IgD-negative memory B cell (primary cell): ENCODE data around the gene CD247. TPM values are rescaled to one million over a fixed set of nuclear protein-coding genes. Genes with fewer than 3 reads are reported as not detected.
A peak's percentile ranks its signal among the peaks of the same experiment; 100 is the strongest.

Experiments used
- H3K27ac Mint-ChIP-seq, 3 donors: one replicate each; pipeline ENCODE4 v1.8.0; 2020 to 2022; ENCODE audit warnings: mild to moderate bottlenecking in 3 of 3, mixed read lengths in 3 of 3, moderate library complexity in 1 of 3
- H3K27me3 Mint-ChIP-seq: one replicate; pipeline ENCODE4 v1.8.0; 2021; ENCODE audit warnings: mixed read lengths
- H3K36me3 Mint-ChIP-seq: one replicate; pipeline ENCODE4 v1.8.0; 2020; ENCODE audit warnings: mild to moderate bottlenecking, mixed read lengths
- H3K4me1 Mint-ChIP-seq, 3 donors: one replicate each; pipeline ENCODE4 v1.8.0; 2020 to 2022; ENCODE audit warnings: mixed read lengths in 3 of 3, mild to moderate bottlenecking in 1 of 3
- H3K4me3 Mint-ChIP-seq, 4 donors: one replicate each; pipeline ENCODE4 v1.8.0; 2020 to 2022; ENCODE audit warnings: mild to moderate bottlenecking in 4 of 4, mixed read lengths in 4 of 4, moderate library complexity in 3 of 4
- H3K9me3 Mint-ChIP-seq, 3 donors: one replicate each; pipeline ENCODE4 v1.8.0; 2020 to 2021; ENCODE audit warnings: mixed read lengths in 3 of 3, mild to moderate bottlenecking in 1 of 3
- polyA plus RNA-seq: library from polyadenylated mRNA; unstranded; fragments of 300-500 nt; fragmentation: Illumina TruSeq; gene quantifications from one replicate; pipeline ENCODE4 v1.2.3, GENCODE V29; 2021

CD247 gene
- polyA plus RNA-seq, 1 donor from 2014 or later = 63.3 TPM

- no peak overlapping the region for H3K4me3 Mint-ChIP-seq
- no peaks in the 10 kb centered on the region for H3K36me3 Mint-ChIP-seq
- peaks cover 3% of the 10 kb centered on the region for H3K27me3 Mint-ChIP-seq
- H3K4me1 Mint-ChIP-seq = no peaks in the 10 kb centered on the region
- H3K27ac Mint-ChIP-seq = no peak overlapping the region
- H3K9me3 Mint-ChIP-seq = peaks cover 0 to 14% (median 2%) of the 10 kb centered on the region in 3 donors
Observed at GRCh38 chr1:167528057-167528728, 9.9 kb upstream of the CD247 start.

DNA sequence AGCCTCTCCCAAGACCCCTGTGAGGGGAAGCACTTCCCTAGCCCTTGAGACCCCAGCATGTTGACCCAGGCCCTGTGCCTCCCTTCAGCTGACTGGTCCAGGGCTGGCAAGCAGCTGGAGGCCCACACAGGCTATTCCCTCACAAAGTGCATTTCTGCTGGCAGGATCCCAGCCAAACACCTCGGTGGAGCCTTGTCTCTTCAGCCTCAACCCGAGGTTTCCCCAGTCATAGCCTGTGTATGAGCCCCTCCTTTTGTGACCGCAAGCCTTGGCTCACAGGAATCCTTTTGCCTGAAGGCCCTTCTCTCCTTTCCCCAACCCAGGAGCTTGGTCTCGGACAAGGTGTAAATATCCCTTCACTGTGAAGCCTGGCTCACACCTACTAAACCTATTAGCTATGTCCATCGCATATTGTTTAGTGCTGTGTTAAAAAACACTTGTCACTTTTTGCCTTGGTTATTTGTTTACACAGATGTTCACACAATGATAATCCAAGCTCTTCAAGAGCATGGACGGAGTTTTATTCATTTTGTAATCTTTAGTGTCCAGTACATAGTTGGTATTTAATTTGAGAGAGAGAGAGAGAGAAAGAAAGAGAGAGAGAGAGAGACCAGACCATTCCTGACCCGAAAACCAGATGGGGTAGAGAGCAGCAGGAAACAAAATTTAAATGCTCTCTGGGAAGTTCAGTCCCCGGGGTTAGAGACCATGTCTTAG, 8.5 kb upstream of the CD247 start:
- Mint-ChIP-seq H3K27me3 (peaks cover 6% of the 10 kb centered on the region), H3K4me1 (no peaks in the 10 kb centered on the region), H3K27ac (peak overlapping the region in 1 of 3 donors; percentile 17), H3K4me3 (no peak overlapping the region), H3K36me3 (no peaks in the 10 kb centered on the region), H3K9me3 (peaks cover 0 to 19% (median 4%) of the 10 kb centered on the region in 3 donors)

DNA sequence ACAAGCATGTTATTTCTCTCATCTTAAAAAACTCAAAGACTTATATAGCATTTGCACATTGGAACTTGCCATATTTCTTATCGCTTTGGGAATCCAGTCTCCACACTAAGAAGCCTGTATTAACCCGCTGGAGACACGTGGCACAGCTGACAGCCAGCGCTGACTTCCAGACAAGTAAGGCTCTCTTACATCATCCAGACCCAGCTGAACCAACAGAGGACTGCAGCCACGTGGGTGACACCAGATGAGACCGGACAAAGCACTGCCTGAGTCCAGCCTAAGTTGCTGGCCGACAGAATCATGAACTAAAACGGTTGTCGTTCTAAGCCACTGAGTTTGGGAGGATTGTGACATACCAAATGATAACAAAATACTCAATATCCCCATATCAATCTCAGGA, 6.3 kb upstream of the CD247 start:
- peaks cover 0 to 22% (median 4%) of the 10 kb centered on the region in 3 donors for H3K9me3 Mint-ChIP-seq
- no peaks in the 10 kb centered on the region for H3K4me1 Mint-ChIP-seq
- peaks cover 7% of the 10 kb centered on the region for H3K27me3 Mint-ChIP-seq
- H3K27ac Mint-ChIP-seq = no peak overlapping the region
- no peaks in the 10 kb centered on the region for H3K36me3 Mint-ChIP-seq
- H3K4me3 Mint-ChIP-seq = no peak overlapping the region

- H3K36me3 Mint-ChIP-seq = peaks cover 2% of the 10 kb centered on the region
Observed at GRCh38 chr1:167522246-167522645, 3.9 kb upstream of the CD247 start.

GRCh38 chr1:167520711-167521206, 2.4 kb upstream of the CD247 start:
- Mint-ChIP-seq H3K4me1 (no peaks in the 10 kb centered on the region), H3K4me3 (no peak overlapping the region), H3K27me3 (peaks cover 7% of the 10 kb centered on the region), H3K9me3 (peaks cover 0 to 22% (median 4%) of the 10 kb centered on the region in 3 donors), H3K36me3 (peaks cover 4% of the 10 kb centered on the region), H3K27ac (no peak overlapping the region)

More at GRCh38 chr1:167522246-167522645, 3.9 kb upstream of the CD247 start:
- H3K9me3 Mint-ChIP-seq = peaks cover 0 to 22% (median 4%) of the 10 kb centered on the region in 3 donors
- no peak overlapping the region for H3K27ac Mint-ChIP-seq
- peaks cover 7% of the 10 kb centered on the region for H3K27me3 Mint-ChIP-seq
- H3K4me3 Mint-ChIP-seq = no peak overlapping the region
- H3K4me1 Mint-ChIP-seq = no peaks in the 10 kb centered on the region

DNA sequence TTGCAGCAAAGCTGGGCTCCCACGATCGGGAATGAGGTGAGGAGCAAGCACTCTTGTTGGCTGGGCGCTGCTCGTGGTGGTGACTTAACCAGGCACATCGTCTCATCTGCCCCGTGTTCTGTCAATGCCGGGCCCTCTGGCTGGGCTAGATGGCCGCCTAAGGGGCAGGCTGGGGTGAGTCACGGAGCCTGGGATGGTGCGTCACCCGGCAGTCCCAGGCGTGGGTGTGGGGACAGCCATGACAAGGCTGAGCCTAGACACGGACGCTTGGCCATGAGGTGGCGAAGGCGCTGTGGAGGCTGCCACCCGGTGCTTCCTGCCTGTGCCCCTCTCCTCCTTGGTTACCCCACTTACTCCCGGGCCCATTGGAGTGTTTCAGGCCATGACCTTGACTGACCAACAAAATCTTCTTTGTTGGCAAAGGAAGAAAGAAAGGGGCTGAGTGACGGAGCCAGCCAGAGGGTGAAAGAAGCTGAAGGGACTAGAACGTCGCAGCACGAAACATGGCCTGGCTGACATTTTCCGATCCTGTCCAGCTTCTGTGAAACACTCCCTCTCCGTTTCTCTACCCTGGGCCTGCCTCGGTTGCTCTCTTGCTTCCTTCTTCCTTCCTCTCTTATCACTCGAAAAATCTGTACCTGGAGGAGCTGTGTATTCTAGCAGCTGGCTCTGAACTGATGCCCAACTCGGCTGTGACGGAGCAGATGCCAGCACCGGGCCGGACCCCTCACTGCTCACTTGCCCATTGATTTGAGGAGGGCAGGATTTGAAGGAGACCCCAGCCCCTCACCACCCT, 596 bp downstream of the CD247 start:
- no peaks in the 10 kb centered on the region for H3K4me1 Mint-ChIP-seq
- peak overlapping the region in 2 of 4 donors; percentile 79 to 88 for H3K4me3 Mint-ChIP-seq
- H3K36me3 Mint-ChIP-seq = peaks cover 4% of the 10 kb centered on the region
- peaks cover 7% of the 10 kb centered on the region for H3K27me3 Mint-ChIP-seq
- peaks cover 0 to 5% (median 2%) of the 10 kb centered on the region in 3 donors for H3K9me3 Mint-ChIP-seq
- peak overlapping the region in 2 of 3 donors; percentile 60 to 78 for H3K27ac Mint-ChIP-seq

DNA sequence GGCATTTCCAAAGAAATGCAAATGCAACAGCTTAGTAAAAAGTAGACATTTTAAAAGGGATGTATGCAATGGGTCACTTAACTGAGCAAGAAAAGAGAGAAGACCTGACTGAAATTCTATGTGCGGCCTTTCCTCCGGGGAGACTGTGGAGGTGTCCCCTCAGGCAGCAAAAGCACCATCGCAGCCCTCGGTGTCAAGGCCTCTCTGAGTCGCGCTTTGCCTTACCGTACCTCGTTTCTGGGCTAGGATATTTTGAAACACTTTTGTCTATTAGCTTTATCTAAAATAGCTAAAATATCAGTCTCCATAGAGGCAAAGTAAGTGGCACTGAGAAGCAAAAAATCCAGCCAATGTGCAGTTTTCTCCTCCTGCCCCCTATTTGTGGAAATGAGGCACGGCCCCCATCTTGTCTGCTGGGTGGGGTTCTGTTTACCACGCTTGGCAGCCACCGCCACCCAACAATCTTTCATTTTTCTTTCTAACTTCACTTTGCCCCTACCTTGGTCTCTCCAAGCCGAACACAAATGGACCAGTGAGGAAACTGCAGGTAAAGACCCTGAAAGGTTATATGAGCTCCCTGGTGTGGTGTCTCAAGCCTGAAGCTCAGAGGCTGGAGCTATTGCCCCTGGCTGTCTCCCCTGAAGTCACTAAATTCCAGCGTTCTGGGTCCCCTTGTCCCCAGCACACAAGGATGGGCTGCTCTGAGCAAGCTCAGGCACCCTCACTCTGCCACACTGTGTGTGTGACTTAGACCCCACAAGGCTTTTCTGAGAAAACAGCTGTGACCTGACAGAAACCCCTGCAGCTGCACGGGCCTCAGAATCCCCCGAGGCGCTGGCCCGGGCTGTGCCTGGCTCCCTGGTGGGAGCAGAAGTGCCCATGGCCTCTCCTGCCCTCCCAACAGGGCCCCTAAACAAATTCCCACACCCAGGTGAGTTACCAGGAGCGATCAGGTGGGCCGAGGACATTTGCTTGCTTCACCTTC, 1.6 kb downstream of the CD247 start:
- peaks cover 4% of the 10 kb centered on the region for H3K27me3 Mint-ChIP-seq
- no peaks in the 10 kb centered on the region for H3K4me1 Mint-ChIP-seq
- H3K9me3 Mint-ChIP-seq = peaks cover 0 to 1% (median 0%) of the 10 kb centered on the region in 3 donors
- H3K36me3 Mint-ChIP-seq = peaks cover 4% of the 10 kb centered on the region
- peak overlapping the region in 3 of 4 donors; percentile 72 to 79 (median 75) for H3K4me3 Mint-ChIP-seq
- H3K27ac Mint-ChIP-seq = peak overlapping the region in 2 of 3 donors; percentile 23 to 46

DNA sequence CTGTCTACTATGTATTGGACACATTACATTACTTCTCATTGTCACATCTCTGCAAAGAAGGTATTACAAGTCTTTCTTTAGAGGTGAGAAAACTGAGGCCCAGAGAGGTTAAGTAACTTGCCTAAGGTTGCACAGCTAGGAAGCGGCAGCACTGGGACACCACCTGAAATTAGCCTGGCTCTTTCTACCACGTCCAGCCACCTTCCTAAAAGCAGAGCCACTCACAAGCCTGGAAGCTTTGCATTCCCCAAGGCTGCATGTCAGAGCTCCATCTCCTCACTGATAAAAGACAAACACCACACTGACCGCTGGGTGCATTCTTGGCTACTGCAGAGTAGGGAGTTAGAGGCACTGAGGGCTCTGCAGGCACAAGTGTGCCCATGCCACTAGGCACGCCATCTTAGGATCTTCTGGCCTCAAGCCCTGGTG, 2.4 kb downstream of the CD247 start:
- Mint-ChIP-seq H3K4me1 (no peaks in the 10 kb centered on the region), H3K36me3 (peaks cover 4% of the 10 kb centered on the region), H3K9me3 (no peaks in the 10 kb centered on the region), H3K4me3 (peak overlapping the region in 3 of 4 donors; percentile 63 to 75 (median 72)), H3K27ac (peak overlapping the region in 1 of 3 donors; percentile 62), H3K27me3 (peaks cover 3% of the 10 kb centered on the region)

DNA sequence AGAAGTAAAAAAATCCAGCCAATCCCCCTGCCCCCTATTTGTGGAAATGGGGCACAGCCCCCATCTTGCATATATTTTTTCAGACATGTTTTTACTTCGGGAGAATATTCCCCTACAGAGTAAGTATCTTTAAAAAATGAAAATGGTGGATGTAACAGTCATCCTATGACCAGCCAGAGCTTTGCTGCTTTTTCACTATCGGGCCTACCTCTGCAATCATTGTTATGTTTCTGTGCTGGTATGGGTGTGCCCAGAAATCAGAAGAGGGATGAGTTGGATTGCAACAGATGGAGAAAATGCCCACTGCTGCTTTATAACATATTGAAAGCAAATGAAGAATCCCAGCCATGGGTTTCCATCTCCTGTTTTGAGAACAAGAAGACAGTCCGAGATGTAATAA, 2.9 kb downstream of the CD247 start:
- Mint-ChIP-seq H3K27me3 (peaks cover 3% of the 10 kb centered on the region), H3K27ac (peak overlapping the region in 1 of 3 donors; percentile 62), H3K4me1 (peaks cover 0 to under 1% (median 0%) of the 10 kb centered on the region in 3 donors), H3K4me3 (no peak overlapping the region), H3K9me3 (no peaks in the 10 kb centered on the region), H3K36me3 (peaks cover 4% of the 10 kb centered on the region)

- Mint-ChIP-seq H3K36me3 (peaks cover 4% of the 10 kb centered on the region), H3K9me3 (no peaks in the 10 kb centered on the region), H3K4me3 (no peak overlapping the region), H3K27ac (no peak overlapping the region), H3K27me3 (peaks cover 5% of the 10 kb centered on the region), H3K4me1 (peaks cover 0 to 4% (median 0%) of the 10 kb centered on the region in 3 donors)
Observed at GRCh38 chr1:167514288-167514687, 4.0 kb downstream of the CD247 start.

- Mint-ChIP-seq H3K4me1 (peaks cover 0 to 4% (median 0%) of the 10 kb centered on the region in 3 donors), H3K27me3 (peaks cover 13% of the 10 kb centered on the region), H3K4me3 (no peak overlapping the region), H3K9me3 (no peaks in the 10 kb centered on the region), H3K36me3 (peaks cover 2% of the 10 kb centered on the region), H3K27ac (no peak overlapping the region)
Observed at GRCh38 chr1:167512046-167512654, 6.2 kb downstream of the CD247 start.

DNA sequence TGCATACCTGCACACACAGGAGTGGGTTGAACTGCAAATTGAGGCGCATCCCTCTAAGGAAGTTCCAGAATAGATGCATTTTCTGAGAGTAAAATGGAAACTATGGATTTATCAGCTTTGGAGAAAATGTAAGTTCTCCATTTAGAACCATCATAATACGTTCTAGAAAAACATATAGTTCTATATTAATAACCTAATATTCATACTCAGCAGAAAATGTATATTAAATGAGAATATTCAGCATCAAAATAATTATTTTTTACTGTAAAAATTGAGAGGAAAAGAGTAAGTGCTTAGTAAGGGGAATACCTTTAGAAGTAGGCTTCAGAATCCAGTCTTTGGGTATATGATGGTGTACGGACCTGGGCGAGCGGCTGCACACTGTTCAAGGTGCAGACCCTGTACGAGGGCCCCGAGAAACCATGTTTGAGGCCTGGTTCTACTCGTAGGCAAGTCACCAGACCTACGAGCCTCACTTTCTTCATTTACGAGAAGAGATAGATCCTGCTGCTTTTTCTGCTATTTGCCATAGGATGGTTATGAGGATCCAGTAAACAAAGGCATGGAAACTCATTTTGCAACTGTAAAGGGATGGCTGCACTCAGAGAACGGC, 6.8 kb downstream of the CD247 start:
- Mint-ChIP-seq H3K36me3 (no peaks in the 10 kb centered on the region), H3K4me1 (peaks cover 0 to 4% (median 0%) of the 10 kb centered on the region in 3 donors), H3K27ac (no peak overlapping the region), H3K27me3 (peaks cover 12% of the 10 kb centered on the region), H3K9me3 (no peaks in the 10 kb centered on the region), H3K4me3 (peak overlapping the region in 1 of 4 donors; percentile 9)

- Mint-ChIP-seq H3K27me3 (peaks cover 12% of the 10 kb centered on the region), H3K36me3 (no peaks in the 10 kb centered on the region), H3K27ac (no peak overlapping the region), H3K4me3 (no peak overlapping the region), H3K9me3 (no peaks in the 10 kb centered on the region), H3K4me1 (peaks cover 0 to 4% (median 0%) of the 10 kb centered on the region in 3 donors)
Observed at GRCh38 chr1:167510881-167511280, 7.4 kb downstream of the CD247 start.
